Transverse colon (tissue), 4 donors: Measurements from ENCODE around the gene XRCC4. TPM values are rescaled to one million over a fixed set of nuclear protein-coding genes. Genes with fewer than 3 reads are reported as not detected.

Experiments used
- DNase-seq: peaks from one replicate; pipeline ENCODE4 v3.0.0-alpha.2; 2019
- H3K27ac ChIP-seq, 4 donors: fragments of 200-600 bp; sonication (generic); 2 replicates each; pipeline ENCODE4 v1.5.1; 2016 to 2018; ENCODE audit warnings: inconsistent platforms in 4 of 4
- H3K27me3 ChIP-seq: fragments of 200-600 bp; sonication (generic); 2 replicates; pipeline ENCODE4 v1.5.1; 2017; ENCODE audit warnings: inconsistent platforms
- H3K36me3 ChIP-seq, 4 donors: fragments of 200-600 bp; sonication (generic); 2 replicates each; pipeline ENCODE4 v1.5.1; 2017 to 2019; ENCODE audit warnings: inconsistent platforms in 4 of 4
- H3K4me1 ChIP-seq, 4 donors: fragments of 200-600 bp; sonication (generic); 2 replicates each; pipeline ENCODE4 v1.5.1; 2017 to 2020; ENCODE audit warnings: inconsistent platforms in 4 of 4
- H3K4me3 ChIP-seq, 4 donors: fragments of 200-600 bp; sonication (generic); 1 replicate in 1 of 4; 2 replicates in 3 of 4; pipeline versions ENCODE4 v1.5.1 to v1.6.1; 2017 to 2019; ENCODE audit warnings: inconsistent platforms in 4 of 4
- H3K9me3 ChIP-seq, 2 donors: fragments of 200-600 bp; sonication (generic); 2 replicates each; pipeline ENCODE4 v1.5.1; 2017 to 2019; ENCODE audit warnings: inconsistent platforms in 2 of 2
- CTCF ChIP-seq, 5 experiments: fragments of 200-600 bp in 3 of 5; fragments of 450-650 bp in 2 of 5; sonication (generic) in 3 of 5; IDR thresholded peaks; 1 replicate in 2 of 5; 2 replicates in 3 of 5; pipeline ENCODE4 v1.5.1; 2016 to 2017; ENCODE audit warnings: antibody characterized with exemption in 5 of 5, inconsistent platforms in 3 of 5, mild to moderate bottlenecking in 2 of 5, moderate library complexity in 1 of 5
- EP300 ChIP-seq: sonication (generic); formaldehyde crosslinking; IDR thresholded peaks from one replicate; pipeline ENCODE4 v1.6.1; 2017; ENCODE audit warnings: antibody characterized with exemption, low read depth
- POLR2A ChIP-seq: fragments of 450-650 bp; IDR thresholded peaks from one replicate; pipeline ENCODE4 v1.6.1; 2016; ENCODE audit warnings: antibody characterized with exemption, mild to moderate bottlenecking, moderate library complexity
- POLR2AphosphoS5 ChIP-seq, 3 donors: sonication (generic); formaldehyde crosslinking; IDR thresholded peaks; one replicate each; pipeline ENCODE4 v1.6.1; 2016; ENCODE audit warnings: antibody characterized with exemption in 3 of 3
- WGBS, 2 donors: methylation state at CpG; one replicate each; pipeline ENCODE4 v1.1.5; 2018; ENCODE audit warnings: low coverage in 1 of 2; 5-methylcytosine and 5-hydroxymethylcytosine counted together
- in situ Hi-C, 4 donors: fragments of 200-750 bp; cut with MboI; loops; one replicate each; pipeline versions ENCODE4 v1.15.0 to v1.15.1; 2017; ENCODE audit warnings: low sequenced_read_pairs in 3 of 4, low pct_ligation_motif_present in 1 of 4, low pct_unique_long_range_greater_than_20kb in 1 of 4
- intact Hi-C: fragments of 100-400 bp; cut with DNase I; formaldehyde crosslinking; loops from one replicate; pipeline ENCODE4 v1.15.1; 2023; ENCODE audit warnings: low total_unique reads
- total RNA-seq, 4 donors: library from RNA; depleted of rRNA; stranded (reverse); fragments of >200 nt; gene quantifications; one replicate each; pipeline ENCODE4 v1.1.0, GENCODE V29; 2016

XRCC4 gene
- total RNA-seq, 4 donors from 2014 or later, result 0.60 to 8.1 (median 7.3) TPM; not detected in 1

DNA sequence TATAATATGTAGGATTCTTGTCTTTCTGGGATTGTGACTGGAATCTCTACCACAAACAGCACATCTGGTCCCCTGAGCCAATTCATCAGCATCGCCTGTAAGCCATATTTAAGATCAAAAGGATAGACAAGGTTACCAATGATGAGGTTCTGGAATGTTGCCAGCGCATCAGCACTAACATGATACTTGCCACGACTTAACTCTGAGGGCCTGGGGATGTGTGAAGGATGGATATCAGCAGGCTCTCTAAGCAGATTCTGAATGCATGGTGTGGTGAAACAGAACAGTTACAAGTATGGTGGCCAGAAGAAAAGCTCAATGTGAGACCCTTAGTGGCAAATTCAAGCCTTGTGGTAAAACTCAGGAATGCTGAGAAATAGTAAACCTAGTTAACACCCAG is 143.0 kb downstream of the XRCC4 start:
- no peak for DNase-seq
- Histone ChIP-seq H3K4me1 (no peaks in the 10 kb centered on the region), H3K4me3 (no peak overlapping the region), H3K9me3 (no peaks in the 10 kb centered on the region), H3K36me3 (no peaks in the 10 kb centered on the region), H3K27ac (no peak overlapping the region), H3K27me3 (no peaks in the 10 kb centered on the region)
- no peak for TF ChIP-seq POLR2AphosphoS5 (IDR thresholded peaks at IDR 0.05)
- WGBS, 2 donors, result 74 to 94% methylated on average over 3 of the region's 3 CpGs
- in situ Hi-C loops, result no loop called here
- intact Hi-C loops, result no loop called here

GRCh38 chr5:83222906-83223305 is 145.6 kb downstream of the XRCC4 start:
- in situ Hi-C loops, result no loop called here
- intact Hi-C loops, result no loop called here
- H3K9me3 ChIP-seq, result no peaks in the 10 kb centered on the region

GRCh38 chr5:83227611-83228010 is 150.3 kb downstream of the XRCC4 start:
- intact Hi-C loops, result no loop called here
- H3K4me3 ChIP-seq, result no peak overlapping the region
- no peaks in the 10 kb centered on the region for H3K4me1 ChIP-seq
- WGBS, 2 donors, result 94 to 95% methylated on average over 2 of the region's 2 CpGs
- no peak for DNase-seq
- no peak overlapping the region for H3K27ac ChIP-seq
- no peaks in the 10 kb centered on the region for H3K9me3 ChIP-seq
- H3K36me3 ChIP-seq, result no peaks in the 10 kb centered on the region
- no peaks in the 10 kb centered on the region for H3K27me3 ChIP-seq
- in situ Hi-C loops, result no loop called here
- no peak for TF ChIP-seq CTCF (IDR thresholded peaks at IDR 0.05)
- TF ChIP-seq POLR2AphosphoS5 (IDR thresholded peaks at IDR 0.05), result no peak
- no peak for TF ChIP-seq EP300
- TF ChIP-seq POLR2A, result no peak

More at GRCh38 chr5:83222906-83223305, 145.6 kb downstream of the XRCC4 start:
- TF ChIP-seq POLR2AphosphoS5 (IDR thresholded peaks at IDR 0.05), result no peak
- TF ChIP-seq CTCF (IDR thresholded peaks at IDR 0.05), result no peak
- TF ChIP-seq EP300, result no peak
- no peak for TF ChIP-seq POLR2A
- no peak overlapping the region for H3K27ac ChIP-seq
- no peaks in the 10 kb centered on the region for H3K36me3 ChIP-seq
- DNase-seq, result no peak
- 96% methylated on average over 2 of the region's 2 CpGs; no CpG with 5 or more reads in 1 of the 2 donors for WGBS, 2 donors
- H3K4me3 ChIP-seq, result no peak overlapping the region
- no peaks in the 10 kb centered on the region for H3K27me3 ChIP-seq
- no peaks in the 10 kb centered on the region for H3K4me1 ChIP-seq

DNA sequence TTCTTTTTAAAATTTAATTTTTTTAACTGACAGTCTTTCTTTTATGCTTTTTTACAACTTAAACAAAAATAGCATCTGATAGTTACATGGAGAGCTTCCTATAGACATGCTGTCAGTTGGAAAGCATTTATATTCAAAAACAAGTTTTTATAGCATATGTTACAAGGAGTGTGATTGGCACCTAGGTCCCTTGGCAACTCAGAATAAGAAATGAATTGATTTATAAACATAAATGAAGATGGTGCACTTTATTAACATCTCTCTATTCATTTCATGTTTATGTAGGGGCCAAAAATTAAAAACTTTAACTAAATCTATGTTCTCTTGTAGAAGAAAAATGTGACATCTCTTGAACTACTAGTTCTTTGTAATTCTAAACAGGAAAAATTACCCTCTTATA is 153.2 kb downstream of the XRCC4 start:
- no peak for DNase-seq
- no peaks in the 10 kb centered on the region for H3K27me3 ChIP-seq
- H3K27ac ChIP-seq, result no peak overlapping the region
- TF ChIP-seq EP300 (no peak), CTCF (IDR thresholded peaks at IDR 0.05) (no peak), POLR2AphosphoS5 (IDR thresholded peaks at IDR 0.05) (no peak), POLR2A (no peak)
- intact Hi-C loops, result no loop called here
- no peaks in the 10 kb centered on the region for H3K4me1 ChIP-seq
- no peaks in the 10 kb centered on the region for H3K9me3 ChIP-seq
- no peak overlapping the region for H3K4me3 ChIP-seq
- in situ Hi-C loops, result no loop called here
- H3K36me3 ChIP-seq, result no peaks in the 10 kb centered on the region

DNA sequence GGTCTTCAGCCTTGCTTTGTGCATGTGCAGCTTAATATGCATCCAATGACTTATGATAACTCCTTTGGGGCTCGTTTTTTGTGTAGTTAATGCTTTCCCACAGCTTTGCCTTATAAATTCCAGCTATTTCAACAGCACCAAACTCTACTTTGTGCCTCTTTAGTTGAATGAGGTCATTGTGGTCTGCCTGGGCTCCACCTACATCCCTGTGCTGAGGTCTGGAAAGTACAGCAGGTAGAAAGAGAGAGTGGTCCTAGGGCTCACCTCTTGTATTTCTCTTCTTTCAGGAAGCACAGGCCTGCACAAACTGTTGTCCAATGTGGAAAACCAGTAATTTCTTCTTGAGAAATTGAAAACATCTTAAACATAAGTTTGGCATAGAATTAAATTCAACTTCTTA is 167.2 kb downstream of the XRCC4 start:
- no peaks in the 10 kb centered on the region for H3K27me3 ChIP-seq
- 67 to 81% methylated on average over 1 of the region's 1 CpG for WGBS, 2 donors
- H3K36me3 ChIP-seq, result no peaks in the 10 kb centered on the region
- no peak overlapping the region for H3K4me3 ChIP-seq
- no peaks in the 10 kb centered on the region for H3K4me1 ChIP-seq
- in situ Hi-C loops (no loop called here), intact Hi-C loops (no loop called here)
- DNase-seq, result no peak
- H3K27ac ChIP-seq, result no peak overlapping the region
- no peaks in the 10 kb centered on the region for H3K9me3 ChIP-seq
- TF ChIP-seq CTCF (IDR thresholded peaks at IDR 0.05) (no peak), POLR2A (no peak), POLR2AphosphoS5 (IDR thresholded peaks at IDR 0.05) (no peak), EP300 (no peak)
